GM18526 (cell line): ENCODE results near the gene INSC.

Source experiments
- POLR2A ChIP-seq: IDR thresholded peaks from 3 replicates; pipeline ENCODE4 v1.6.1; 2011; ENCODE audit not compliant: insufficient read length; ENCODE audit errors: extremely low read depth

INSC gene

DNA sequence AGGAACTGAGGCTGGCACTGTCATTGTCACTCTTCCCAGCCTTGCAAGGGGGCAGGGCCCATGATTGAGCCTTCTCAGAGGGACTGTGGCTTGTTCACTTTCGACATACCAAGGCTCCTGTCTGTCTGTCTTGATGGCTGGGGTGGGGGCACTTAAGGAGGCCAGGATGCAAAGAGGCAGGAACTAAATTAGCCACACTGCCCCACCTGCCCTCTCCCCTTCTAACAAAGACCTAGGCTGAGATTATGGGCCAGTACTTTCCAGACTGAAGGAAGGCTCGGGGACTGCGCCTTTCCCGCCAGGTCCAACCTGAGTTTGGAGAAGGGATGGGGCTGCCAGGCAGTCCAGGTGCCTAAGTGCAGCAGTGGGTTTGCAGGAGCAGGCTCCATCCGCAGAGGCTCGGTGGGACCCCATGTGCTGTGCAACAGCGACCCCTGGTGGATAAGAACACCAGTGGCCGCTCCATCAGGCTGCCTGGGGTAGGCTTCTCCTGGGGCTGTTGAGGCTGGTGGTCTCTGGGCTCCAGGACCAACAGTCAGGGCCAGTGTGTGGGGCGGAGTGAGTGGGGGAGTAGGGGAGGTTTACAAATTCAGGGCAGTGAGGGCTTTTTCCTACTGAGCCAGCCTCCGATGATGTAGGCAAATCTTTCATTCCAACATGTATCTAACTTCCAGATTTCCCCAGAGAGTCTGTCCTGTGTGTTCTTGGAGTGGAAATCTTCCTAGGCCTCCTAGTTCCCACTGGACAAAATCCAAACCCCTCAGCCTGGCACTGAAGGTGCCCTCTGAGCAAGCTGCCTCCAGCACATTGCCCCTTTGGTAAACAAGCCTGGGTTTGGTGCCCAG, 93.9 kb downstream of the INSC start:
- TF ChIP-seq POLR2A = no peak

DNA sequence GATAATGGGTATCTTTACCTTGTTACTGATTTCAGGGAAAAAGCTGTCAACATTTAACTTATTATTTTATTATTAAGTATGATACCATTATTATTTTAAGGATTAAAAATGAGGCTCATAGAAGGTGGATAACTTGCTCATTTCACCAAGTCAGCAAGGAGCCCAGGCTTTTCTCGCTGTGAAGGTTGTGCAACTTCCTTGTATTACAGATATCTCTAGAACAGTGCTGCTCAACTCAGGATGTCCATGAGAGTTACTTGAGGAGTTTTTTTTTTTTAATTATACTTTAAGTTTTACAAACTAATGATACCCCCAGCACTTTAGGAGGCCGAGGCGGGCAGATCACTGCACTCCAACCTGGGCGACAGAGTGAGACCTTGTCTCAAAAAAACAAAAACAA, 98.2 kb downstream of the INSC start:
- TF ChIP-seq POLR2A = no peak

DNA sequence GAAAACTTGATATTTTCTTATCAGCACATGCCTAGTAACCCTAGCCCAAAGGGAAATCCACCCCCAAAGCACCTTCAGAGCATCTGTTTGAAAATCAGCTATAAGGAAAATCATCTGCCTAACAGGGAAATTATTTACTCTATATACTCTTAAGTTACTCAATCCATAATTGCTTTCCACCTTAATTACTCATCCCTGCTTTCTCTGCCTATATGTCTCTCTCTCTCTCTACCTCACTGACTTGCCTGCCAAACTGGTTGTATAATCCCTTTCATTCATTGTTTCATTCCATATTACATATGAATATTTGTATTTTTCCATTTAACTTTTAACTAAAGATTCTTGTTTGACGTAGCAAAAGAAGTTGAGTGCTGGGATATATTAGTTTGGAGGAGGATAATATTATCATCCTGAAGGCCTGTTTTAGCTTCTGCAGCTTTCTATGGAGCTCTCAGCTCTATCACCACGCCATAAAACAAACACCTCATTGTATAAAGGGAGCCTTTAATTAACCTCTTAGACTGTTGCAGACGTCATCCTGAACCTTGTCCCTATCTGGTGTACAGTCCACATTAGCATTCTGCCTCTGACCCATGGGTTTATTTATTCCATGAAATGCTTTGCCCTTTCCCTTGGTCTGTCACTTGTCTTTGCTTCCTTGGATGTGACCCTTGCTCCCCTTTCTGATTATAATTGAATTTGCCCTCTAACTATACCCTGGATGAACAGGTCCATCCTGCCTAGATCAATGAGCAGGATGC, 98.9 kb downstream of the INSC start:
- TF ChIP-seq POLR2A = no peak

DNA sequence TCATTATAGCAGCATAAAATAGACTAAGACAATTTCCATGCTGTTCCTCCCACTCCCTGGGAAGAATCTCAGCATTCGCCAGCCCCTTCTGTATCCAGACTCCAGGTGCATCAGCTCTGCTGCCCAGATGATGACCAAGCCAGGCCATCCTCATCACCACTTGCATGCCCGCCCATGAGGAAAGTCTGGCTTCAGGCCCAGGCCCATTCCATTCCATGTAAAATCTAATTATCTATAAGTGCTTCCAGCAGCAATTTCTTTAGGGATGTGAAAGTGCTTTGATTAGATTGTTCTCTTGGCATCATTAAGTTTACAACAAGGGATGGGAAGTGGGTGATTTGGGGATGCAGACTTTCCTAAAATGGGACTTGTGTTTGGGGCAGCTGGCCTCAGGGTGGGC, 100.3 kb downstream of the INSC start:
- no peak for TF ChIP-seq POLR2A

DNA sequence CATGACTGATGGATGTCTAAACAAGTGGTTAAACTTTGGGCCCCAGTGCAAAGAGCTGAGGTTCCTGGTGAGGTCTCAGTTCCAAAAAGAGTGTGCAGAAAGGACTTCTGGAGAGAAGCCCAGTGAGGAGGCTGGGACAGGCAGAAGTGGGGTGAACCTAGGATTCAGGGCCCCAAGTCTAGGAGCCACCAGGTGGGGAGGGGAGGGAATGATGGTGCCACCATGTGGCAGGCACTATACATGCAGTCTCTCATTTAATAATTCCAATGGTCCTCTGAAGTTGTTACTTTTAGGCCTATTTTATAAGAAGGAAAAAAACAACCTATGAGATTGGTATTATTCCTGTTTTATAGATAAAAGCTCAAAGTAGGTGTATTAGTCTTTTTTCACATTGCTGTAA, 102.0 kb downstream of the INSC start:
- no peak for TF ChIP-seq POLR2A

DNA sequence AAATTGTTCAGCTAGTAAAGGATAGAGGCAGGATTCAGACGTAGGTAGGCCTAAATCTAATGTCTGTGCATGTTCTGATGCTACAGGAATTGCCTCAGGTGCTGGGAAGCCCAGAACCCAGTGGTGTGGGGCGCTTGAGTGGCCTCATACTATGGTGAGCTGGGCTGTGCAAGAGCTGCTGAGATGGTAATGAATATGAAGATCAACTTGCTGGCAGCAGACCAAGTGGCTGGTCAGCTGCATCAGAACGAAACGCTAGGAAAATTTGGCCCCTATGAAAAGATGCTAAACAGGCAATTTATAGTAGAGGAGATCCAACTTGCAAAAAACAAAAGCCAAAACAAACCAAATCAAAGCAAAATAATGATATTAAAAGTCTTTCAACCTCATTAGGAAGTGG, 102.7 kb downstream of the INSC start:
- no peak for TF ChIP-seq POLR2A

DNA sequence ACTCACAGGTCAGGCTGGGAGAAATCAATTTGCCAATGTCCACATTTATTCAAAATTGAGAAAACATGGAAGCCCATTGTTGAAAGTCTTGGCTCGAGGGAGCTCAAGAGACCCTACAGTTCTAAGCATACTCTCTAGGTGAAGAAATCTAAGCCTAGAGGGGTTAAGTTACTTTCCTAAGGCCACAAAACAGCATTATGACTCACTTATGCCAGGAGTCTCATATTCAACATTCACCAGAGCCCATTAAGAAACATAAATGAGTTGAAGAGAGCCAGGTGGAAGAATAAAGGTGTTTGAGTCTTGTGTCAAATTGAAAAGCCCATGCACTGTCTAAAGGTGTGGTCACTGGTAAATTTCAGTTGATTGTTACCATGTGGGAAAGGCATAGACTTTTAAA, 108.1 kb downstream of the INSC start:
- no peak for TF ChIP-seq POLR2A

DNA sequence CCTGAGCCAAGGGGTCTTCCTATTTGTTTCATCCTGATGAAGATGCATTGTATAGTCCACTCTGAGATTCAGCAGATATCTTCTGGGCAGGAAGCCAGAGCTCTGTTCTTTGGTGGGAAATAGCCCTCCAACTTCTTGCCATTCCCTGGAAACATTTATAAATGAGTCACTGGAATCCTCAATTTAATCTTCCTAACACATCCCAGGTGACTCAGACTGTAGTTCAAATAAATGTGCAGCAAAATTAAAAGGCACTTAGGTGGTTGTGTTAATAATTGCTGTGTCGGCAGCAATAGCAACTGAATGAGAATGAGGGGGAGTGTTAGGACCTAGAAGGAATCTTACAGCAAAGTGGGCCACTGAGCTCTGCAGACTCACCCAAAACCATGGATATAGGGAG, 108.6 kb downstream of the INSC start:
- no peak for TF ChIP-seq POLR2A

DNA sequence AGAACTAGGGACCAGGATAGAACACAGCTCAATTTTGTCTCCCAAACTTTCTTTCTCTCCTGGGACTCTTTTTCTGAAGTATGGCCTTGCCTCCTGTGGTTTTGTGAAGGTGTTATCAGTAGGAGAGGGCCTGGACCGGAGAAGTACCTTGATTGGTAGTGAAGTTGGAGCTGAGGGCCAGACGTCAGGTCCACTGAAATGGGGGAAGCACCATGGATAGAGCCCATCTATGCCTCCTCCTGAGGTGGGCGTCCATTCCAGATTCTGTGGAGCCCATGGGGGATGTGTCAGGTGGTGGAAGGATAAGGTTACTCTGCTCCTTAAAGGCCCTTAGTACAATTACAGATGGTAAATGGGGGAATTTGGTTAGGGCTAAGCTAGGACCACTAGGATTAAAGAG, 109.7 kb downstream of the INSC start:
- TF ChIP-seq POLR2A = no peak

DNA sequence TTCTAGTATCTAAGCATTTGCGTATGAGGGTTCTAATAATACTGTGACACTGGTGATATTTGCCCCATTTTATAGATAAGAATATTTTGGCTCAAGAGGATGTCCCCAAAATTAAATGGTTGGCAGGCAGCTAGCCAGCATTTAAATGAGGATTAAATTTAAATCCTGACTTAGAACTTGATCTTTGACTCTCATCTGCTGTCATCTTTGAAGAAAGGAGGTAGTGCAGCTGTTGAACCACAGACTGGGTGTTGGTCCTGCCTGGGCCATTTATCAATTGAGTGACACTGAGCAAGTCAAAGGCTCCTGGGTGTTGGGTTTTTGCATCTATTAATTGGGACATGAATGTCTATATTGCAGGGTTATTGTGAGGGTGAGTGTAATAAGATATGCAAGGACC, 112.3 kb downstream of the INSC start:
- no peak for TF ChIP-seq POLR2A

DNA sequence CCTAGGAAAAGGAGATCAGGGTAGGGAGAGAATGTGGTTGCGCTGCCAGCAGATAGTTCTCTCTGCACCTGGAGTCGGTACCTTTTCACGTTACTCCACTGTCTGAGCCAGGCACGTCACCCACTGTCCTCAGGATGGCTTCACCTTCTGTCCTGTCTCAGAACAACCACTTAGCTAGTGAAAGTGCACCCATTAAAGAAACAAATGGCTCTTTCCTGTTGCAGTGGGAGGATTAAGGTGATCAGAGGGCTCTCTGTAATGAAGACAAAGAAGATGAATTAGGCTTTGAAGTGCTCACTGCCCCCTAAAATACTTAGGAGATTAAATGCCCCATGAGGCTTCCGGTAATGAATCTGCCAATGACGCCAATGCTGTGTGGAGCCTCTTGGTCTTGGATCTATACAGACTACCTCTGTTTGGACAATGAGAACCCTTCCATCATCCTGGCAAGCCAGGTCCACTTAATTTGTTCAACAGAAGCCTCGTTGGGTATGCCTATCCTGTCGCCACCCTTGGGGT, 113.7 kb downstream of the INSC start:
- TF ChIP-seq POLR2A = no peak

DNA sequence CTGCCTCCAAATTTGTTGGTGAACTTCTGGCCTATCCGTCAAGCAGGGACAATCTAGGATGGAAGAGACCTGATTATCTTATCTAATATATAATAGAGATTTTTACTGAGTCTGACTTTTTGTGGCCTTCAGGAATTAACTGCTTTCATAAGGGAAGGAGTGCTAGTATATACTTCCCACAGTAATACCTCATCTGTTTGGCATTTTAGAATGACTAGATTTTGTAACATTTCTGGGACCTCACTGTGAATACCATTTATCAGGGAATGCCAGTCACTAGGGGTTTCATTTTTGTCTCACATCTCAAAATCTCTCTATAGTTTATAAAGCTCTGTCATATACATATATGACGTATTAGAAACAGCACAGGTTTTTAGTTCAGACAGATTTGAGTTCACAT, 114.3 kb downstream of the INSC start:
- no peak for TF ChIP-seq POLR2A

DNA sequence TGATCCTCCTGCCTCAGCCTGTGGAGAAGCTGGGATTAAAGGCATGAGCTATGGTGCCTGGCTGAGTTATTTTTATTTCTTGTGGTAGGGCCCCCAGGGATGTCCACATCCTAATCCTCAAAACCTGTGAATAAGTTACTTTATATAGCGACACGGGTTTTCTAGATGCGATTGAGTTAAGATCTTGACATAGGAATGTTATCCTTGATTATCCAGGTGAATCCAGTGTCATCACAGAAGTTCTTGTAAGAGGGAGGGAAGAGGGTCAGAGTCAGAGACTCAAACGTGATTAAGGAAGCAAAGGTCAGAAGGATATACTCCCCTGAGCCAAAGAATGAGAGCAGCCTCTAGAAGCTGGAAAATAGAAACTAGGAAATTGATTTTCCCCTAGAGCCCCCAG, 117.8 kb downstream of the INSC start:
- no peak for TF ChIP-seq POLR2A

DNA sequence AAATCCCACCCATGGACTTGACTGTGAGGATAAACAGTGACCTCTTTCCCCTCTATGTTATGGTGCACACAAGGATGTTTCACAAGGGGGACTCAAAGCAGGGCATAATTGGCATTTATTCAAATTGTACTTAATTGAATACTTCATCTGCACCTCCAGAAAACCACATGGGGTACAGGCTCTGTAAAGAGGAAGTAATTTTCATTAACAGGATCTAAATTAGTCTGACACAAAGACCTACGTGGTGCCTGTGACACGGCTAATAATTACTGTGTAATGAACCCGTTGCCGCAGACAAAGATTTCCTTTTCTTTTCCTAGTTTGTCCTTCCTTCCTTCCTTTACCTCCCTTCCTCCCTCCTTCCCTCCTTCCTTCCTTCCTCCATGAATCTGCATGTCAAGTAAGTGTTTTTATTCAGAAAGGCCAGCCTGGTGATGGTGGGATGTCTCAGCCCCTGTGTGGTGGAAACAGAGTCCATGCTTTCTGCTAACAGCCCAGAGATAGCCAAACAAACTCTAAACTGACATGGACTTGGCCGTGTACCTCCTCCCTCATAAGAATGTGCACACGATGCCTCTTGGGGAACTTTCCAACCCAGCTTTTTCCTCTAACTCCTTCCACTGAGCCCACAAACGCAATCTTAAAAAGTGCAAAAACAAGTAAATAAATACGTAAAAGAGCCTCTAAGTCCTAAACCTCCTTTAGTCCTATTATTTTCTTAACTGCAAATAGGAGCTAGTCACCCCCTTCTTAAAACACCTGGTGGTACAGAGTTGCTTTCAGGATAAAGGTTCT, 118.8 kb downstream of the INSC start:
- TF ChIP-seq POLR2A = no peak

DNA sequence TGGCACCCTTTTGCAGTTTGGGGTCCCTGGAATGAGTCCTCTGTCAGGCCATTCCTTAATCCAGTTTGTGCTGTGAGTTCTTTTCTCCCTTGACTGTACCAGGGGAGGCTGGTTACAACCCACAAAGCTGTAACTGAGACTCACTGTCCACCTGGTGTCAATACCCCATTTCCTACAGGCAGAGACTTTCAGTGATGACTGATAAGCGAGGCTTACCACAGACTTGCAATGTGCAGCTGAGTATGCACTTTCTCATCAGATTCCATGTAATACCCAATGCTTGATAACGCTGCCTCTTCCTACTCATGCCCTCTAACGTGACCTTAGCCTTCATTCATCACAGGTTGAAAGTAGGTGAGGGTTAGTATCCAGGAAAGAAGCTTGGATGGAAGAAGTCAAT, 120.1 kb downstream of the INSC start:
- TF ChIP-seq POLR2A = no peak

DNA sequence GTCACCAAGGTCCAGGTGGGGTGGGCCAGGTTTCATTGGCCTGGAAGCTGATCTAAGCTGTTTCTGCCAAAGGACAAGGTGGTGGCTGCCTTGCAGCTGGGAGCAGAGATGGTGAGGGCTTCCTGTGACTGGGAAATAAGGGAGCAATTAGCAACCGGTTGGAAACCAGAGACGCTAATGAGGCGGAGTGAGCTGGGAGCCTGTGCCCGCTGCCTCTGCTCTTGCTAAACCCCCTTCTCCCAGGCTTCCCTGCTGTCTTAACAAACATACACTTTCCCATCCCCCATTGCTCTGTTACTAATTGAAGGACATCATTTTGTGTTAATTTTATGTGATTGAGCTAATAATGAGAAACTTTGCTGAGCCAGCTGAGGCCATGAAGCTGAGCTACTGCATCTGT, 121.8 kb downstream of the INSC start:
- TF ChIP-seq POLR2A = no peak

DNA sequence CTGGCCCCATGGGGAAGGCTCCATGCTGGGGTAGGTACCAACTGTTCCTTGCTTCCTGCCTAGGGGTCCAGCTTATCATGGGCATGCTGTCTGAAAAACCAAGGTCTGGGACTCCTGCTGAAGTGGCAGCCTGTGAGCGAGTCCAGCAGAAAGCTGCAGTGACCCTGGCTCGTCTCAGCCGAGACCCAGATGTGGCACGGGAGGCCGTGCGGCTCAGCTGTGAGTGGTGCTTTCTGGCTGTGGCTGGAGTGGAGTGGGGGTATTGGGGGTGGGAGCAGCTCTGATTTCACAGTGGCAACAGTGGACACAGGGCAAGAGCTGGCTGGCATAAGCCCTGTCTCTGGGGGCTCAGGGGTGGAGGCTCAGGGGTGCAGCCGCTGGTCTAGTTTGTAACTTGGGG, 124.1 kb downstream of the INSC start:
- TF ChIP-seq POLR2A = no peak
